OCI-LY7 (cell line): ENCODE measurements around the gene ALOX15B. TPM values are rescaled to one million over a fixed set of nuclear protein-coding genes. Genes with fewer than 3 reads are reported as not detected.

ENCODE experiments used
- BruUV-seq: library from RNA; stranded (reverse); fragments of 400-500 nt; replicated peaks from 2 replicates; lab custom pipeline; 2021; lab: Mats Ljungman, UMichigan
- CTCF ChIA-PET: fragments of 300-600 bp; sonication (Branson Sonifier 250); formaldehyde crosslinking; loops from one replicate; lab custom pipeline; 2022; ENCODE audit warnings: antibody characterized with exemption; ENCODE audit not compliant: unreplicated experiment; lab: Charles Lee
- POLR2A ChIA-PET: fragments of 300-600 bp; sonication (Branson Sonifier 250); formaldehyde crosslinking; loops from one replicate; lab custom pipeline; 2022; ENCODE audit warnings: antibody characterized with exemption; lab: Charles Lee
- DNase-seq: peaks from one replicate; pipeline ENCODE4 v3.0.0-alpha.2; 2015; ENCODE audit warnings: low spot score
- H2AFZ ChIP-seq: fragments of 200-600 bp; sonication (generic), shearing (Covaris generic); 2 replicates; pipeline ENCODE4 v1.6.1; 2014; ENCODE audit warnings: mild to moderate bottlenecking, antibody characterized with exemption, low read length, moderate library complexity
- H3K27ac ChIP-seq: fragments of 200-600 bp; sonication (generic); 2 replicates; pipeline ENCODE4 v1.5.1; 2014; ENCODE audit warnings: mixed run types, low read depth, mild to moderate bottlenecking, moderate library complexity, low read length, inconsistent platforms; ENCODE audit not compliant: poor library complexity, severe bottlenecking
- H3K36me3 ChIP-seq: fragments of 200-600 bp; sonication (generic); 2 replicates; pipeline ENCODE4 v1.6.1; 2014; ENCODE audit warnings: mild to moderate bottlenecking, antibody characterized with exemption, low read length, moderate library complexity, mixed read lengths; ENCODE audit not compliant: insufficient read depth
- H3K4me1 ChIP-seq: fragments of 200-600 bp; sonication (generic); 2 replicates; pipeline ENCODE4 v1.5.1; 2014; ENCODE audit warnings: mild to moderate bottlenecking, low read length; ENCODE audit not compliant: insufficient read depth, poor library complexity, severe bottlenecking
- H3K4me2 ChIP-seq: fragments of 200-600 bp; sonication (generic); 2 replicates; pipeline ENCODE4 v1.6.1; 2014; ENCODE audit warnings: mild to moderate bottlenecking, low read length
- H3K4me3 ChIP-seq: fragments of 200-600 bp; sonication (generic); 2 replicates; pipeline ENCODE4 v1.5.1; 2014; ENCODE audit warnings: mild to moderate bottlenecking, low read depth, low read length; ENCODE audit not compliant: poor library complexity, severe bottlenecking
- H3K79me2 ChIP-seq: fragments of 200-600 bp; sonication (generic); 2 replicates; pipeline ENCODE4 v1.6.1; 2016; ENCODE audit warnings: low read depth, mild to moderate bottlenecking, low read length, moderate library complexity, mixed read lengths; ENCODE audit not compliant: insufficient read depth
- H3K9me2 ChIP-seq: fragments of 200-600 bp; sonication (generic); 2 replicates; pipeline ENCODE4 v1.6.1; 2016; ENCODE audit warnings: mild to moderate bottlenecking, low read length, mixed read lengths; ENCODE audit not compliant: insufficient read depth
- H3K9me3 ChIP-seq: fragments of 200-600 bp; sonication (generic); 2 replicates; pipeline ENCODE4 v1.6.1; 2014; ENCODE audit warnings: mild to moderate bottlenecking, mixed run types, low read length, mixed read lengths
- H4K20me1 ChIP-seq: fragments of 200-600 bp; sonication (generic); 2 replicates; pipeline ENCODE4 v1.6.1; 2014; ENCODE audit warnings: mild to moderate bottlenecking, antibody characterized with exemption, low read length, moderate library complexity, mixed read lengths; ENCODE audit not compliant: insufficient read depth
- CTCF ChIP-seq: fragments of 200-600 bp; sonication (generic); conservative IDR thresholded peaks from 2 replicates; pipeline ENCODE4 v1.5.1; 2014; ENCODE audit warnings: mild to moderate bottlenecking, antibody characterized with exemption, low read length, moderate library complexity, mixed read lengths
- EZH2phosphoT487 ChIP-seq: fragments of 200-600 bp; sonication (generic); IDR thresholded peaks from 2 replicates; pipeline ENCODE4 v1.6.1; 2018; ENCODE audit warnings: low read depth, borderline replicate concordance, mild to moderate bottlenecking, mixed run types, antibody characterized with exemption, low read length, moderate library complexity, mixed read lengths
- intact Hi-C: fragments of 100-400 bp; cut with micrococcal nuclease; formaldehyde crosslinking; loops from one replicate; pipeline ENCODE4 v1.10.0; 2022; ENCODE audit not compliant: unreplicated experiment
- total RNA-seq, 2 experiments: library from RNA; depleted of rRNA in 1 of 2; stranded (reverse); fragments of >200 nt in 1 of 2; shearing (Covaris generic) in 1 of 2; gene quantifications; 2 replicates each; pipeline ENCODE4 v1.2.3, GENCODE V29; 2014 to 2022

Gene ALOX15B
- total RNA-seq, 2 experiments from 2014 or later: not detected

- no peak overlapping the region for H3K4me2 ChIP-seq
- no peak for DNase-seq
- no peaks in the 10 kb centered on the region for H3K9me2 ChIP-seq
- no peaks in the 10 kb centered on the region for H3K36me3 ChIP-seq
- POLR2A ChIA-PET: no interaction called here
- H3K79me2 ChIP-seq: no peaks in the 10 kb centered on the region
- intact Hi-C loops: no loop called here
- CTCF ChIA-PET: no interaction called here
- no peaks in the 10 kb centered on the region for H3K4me1 ChIP-seq
- no peaks in the 10 kb centered on the region for H4K20me1 ChIP-seq
- TF ChIP-seq CTCF: no peak
- TF ChIP-seq EZH2phosphoT487: no peak
- no peak overlapping the region for H3K27ac ChIP-seq
- no peak overlapping the region for H2AFZ ChIP-seq
- H3K4me3 ChIP-seq: no peak overlapping the region
- no TSS peak for BruUV-seq
- H3K9me3 ChIP-seq: no peaks in the 10 kb centered on the region
Measured at GRCh38 chr17:8029121-8029520, 9.7 kb upstream of the ALOX15B start.

DNA sequence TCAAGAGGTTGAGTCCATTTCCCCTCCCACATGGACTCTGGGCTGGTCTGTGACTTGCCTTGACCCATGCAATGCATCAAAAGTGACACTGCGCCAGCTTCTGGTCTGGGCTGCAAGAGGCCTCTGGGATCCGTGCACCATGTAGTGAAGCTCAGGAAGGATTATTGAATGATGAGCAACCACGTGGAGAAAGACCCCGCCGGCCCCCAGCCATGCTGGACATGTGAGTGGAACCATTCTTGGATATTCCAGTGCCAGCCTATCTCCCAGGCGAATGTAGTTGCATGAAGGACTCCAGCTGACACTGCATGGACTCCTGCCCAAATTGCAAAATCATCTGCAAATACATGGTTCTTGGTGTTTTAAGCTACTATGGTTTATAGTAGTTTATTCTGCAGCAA is 7.6 kb upstream of the ALOX15B start:
- ChIA-PET POLR2A (no interaction called here), CTCF (no interaction called here)
- Histone ChIP-seq H4K20me1 (no peaks in the 10 kb centered on the region), H3K9me3 (no peaks in the 10 kb centered on the region), H3K9me2 (no peaks in the 10 kb centered on the region), H3K36me3 (no peaks in the 10 kb centered on the region), H3K4me3 (no peak overlapping the region), H3K4me1 (no peaks in the 10 kb centered on the region), H3K27ac (no peak overlapping the region), H3K4me2 (no peak overlapping the region), H3K79me2 (no peaks in the 10 kb centered on the region), H2AFZ (no peak overlapping the region)
- intact Hi-C loops: no loop called here
- TF ChIP-seq EZH2phosphoT487 (no peak), CTCF (no peak)
- no peak for DNase-seq
- no TSS peak for BruUV-seq

DNA sequence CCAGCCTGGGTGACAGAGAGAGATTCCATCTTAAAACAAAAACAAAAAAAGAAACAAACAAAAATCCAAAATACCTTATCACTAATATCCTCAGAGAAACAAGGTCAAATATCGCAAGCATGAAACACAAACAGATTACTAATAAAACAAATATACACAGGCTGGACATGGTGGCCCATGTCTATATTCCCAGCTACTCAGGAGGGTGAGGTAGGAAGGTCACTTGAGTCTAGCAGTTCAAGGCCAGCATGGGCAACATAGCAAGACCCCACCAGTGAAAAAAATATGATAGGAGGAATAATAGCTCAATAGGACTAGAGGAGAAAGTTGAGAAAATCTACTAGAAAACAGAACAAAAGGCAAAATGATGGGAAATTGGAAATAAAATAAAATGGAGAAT is 6.9 kb upstream of the ALOX15B start:
- intact Hi-C loops: no loop called here
- POLR2A ChIA-PET: no interaction called here
- H2AFZ ChIP-seq: no peak overlapping the region
- H3K9me2 ChIP-seq: no peaks in the 10 kb centered on the region
- H3K79me2 ChIP-seq: no peaks in the 10 kb centered on the region
- CTCF ChIA-PET: no interaction called here
- no peak overlapping the region for H3K4me3 ChIP-seq
- DNase-seq: no peak
- H3K36me3 ChIP-seq: no peaks in the 10 kb centered on the region
- no TSS peak for BruUV-seq
- no peaks in the 10 kb centered on the region for H3K4me1 ChIP-seq
- H3K9me3 ChIP-seq: no peaks in the 10 kb centered on the region
- no peak overlapping the region for H3K27ac ChIP-seq
- no peaks in the 10 kb centered on the region for H4K20me1 ChIP-seq
- H3K4me2 ChIP-seq: no peak overlapping the region
- TF ChIP-seq CTCF (no peak), EZH2phosphoT487 (no peak)
